Chondrocyte (in vitro differentiated cells): ENCODE measurements around the gene SF3A2. TPM values are rescaled to one million over a fixed set of nuclear protein-coding genes. Genes with fewer than 3 reads are reported as not detected.

Source experiments
- DNase-seq: peaks from one replicate; pipeline ENCODE4 v3.0.0; 2021; ENCODE audit warnings: mixed read lengths, low spot score
- H3K27ac Mint-ChIP-seq: one replicate; pipeline ENCODE4 v1.8.0; 2021; ENCODE audit warnings: mild to moderate bottlenecking, moderate library complexity, mixed read lengths; ENCODE audit not compliant: unreplicated experiment
- H3K27me3 Mint-ChIP-seq: 2 replicates; pipeline ENCODE4 v1.8.0; 2021; ENCODE audit warnings: low read depth, mixed read lengths
- H3K36me3 Mint-ChIP-seq: 2 replicates; pipeline ENCODE4 v1.8.0; 2021; ENCODE audit warnings: low read depth, mixed read lengths
- H3K4me1 Mint-ChIP-seq: 2 replicates; pipeline ENCODE4 v1.8.0; 2021; ENCODE audit warnings: low read depth, mild to moderate bottlenecking, mixed read lengths
- H3K4me3 Mint-ChIP-seq: one replicate; pipeline ENCODE4 v1.8.0; 2021; ENCODE audit warnings: mild to moderate bottlenecking, moderate library complexity, mixed read lengths; ENCODE audit not compliant: unreplicated experiment
- H3K9me3 Mint-ChIP-seq: 2 replicates; pipeline ENCODE4 v1.8.0; 2021; ENCODE audit warnings: low read depth, mixed read lengths
- CTCF ChIP-seq: fragments of 200-600 bp; sonication (generic); IDR thresholded peaks from 2 replicates; pipeline ENCODE4 v1.5.0; 2021; ENCODE audit warnings: antibody characterized with exemption, mild to moderate bottlenecking, moderate library complexity
- long read RNA-seq: library from polyadenylated mRNA; stranded (forward); transcript quantifications from one replicate; pipeline ENCODE4 v2.0.0, GENCODE V29; 2021
- total RNA-seq: library from RNA; stranded (reverse); gene quantifications from 3 replicates; pipeline ENCODE4 v1.2.1, GENCODE V29; 2021

The SF3A2 gene
- total RNA-seq = 71.2 to 81.5 TPM (median 74.9 TPM) in 3 replicates
- long read RNA-seq, transcript SF3A2-201 (9 exons, 1,963 nt) = major isoform, 50 of 69 reads
- long read RNA-seq, partial matches to known transcripts = 5 of 69 reads
- long read RNA-seq, other reads (novel, unspliced or antisense) = 14 of 69 reads

DNA sequence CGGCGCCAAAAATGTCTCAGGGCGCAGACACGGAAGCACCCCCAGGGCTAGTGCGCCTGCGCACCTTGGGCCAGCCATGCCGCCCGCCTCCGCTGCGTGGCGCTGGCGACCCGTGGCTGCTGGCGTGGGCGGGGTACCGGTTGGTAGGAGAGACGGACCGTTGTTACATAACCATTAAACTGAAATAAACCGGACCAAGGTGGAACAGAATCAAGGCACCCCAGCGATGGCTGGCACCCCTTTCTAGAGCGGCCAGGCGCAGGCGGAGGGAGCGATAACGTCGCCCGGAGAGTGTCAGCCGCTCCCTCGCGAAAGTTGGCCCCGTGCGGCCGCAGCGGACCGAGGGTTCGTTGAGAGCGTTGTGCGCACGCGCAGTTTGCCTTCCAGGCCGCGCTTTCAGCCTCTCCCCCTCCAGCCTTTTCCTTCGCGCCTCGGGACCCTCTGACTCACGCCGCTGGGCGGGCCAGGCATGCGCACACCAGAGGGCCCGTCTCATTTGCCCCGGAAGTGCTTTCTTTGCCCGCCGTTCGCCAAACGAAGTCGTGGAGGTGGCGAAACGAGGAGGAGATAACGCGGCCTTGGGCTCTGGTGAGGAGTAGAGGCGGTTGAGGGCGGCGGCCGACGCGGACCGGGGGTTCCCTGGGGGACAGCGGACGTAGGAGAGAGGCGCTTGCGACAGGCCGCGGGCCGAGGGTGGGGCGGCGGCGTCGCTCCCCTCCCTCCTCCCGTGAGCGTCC lies at the start of gene SF3A2, which contains the start of gene PLEKHJ1:
Gene SF3A2, plus strand, starts transcription at position 511 of the 737 bp plus-strand sequence. CDS start 6,595 bp downstream, outside the sequence.
Gene PLEKHJ1, minus strand, starts transcription at position 16 of the 737 bp plus-strand sequence. CDS start 81 bp downstream, outside the sequence.
- Mint-ChIP-seq H3K36me3 (peaks cover 3% of the 10 kb centered on the region), H3K27ac (peak within 1 kb of the TSS; percentile 100), H3K9me3 (no peaks in the 10 kb centered on the region), H3K27me3 (no peaks in the 10 kb centered on the region), H3K4me1 (peaks cover 61% of the 10 kb centered on the region), H3K4me3 (peak within 1 kb of the TSS; percentile 96)
- no peak for DNase-seq
- peak; percentile 98 for TF ChIP-seq CTCF

GRCh38 chr19:2187159-2187558 lies 49.5 kb upstream of the SF3A2 start:
- no peak for DNase-seq
- Mint-ChIP-seq H3K9me3 (no peaks in the 10 kb centered on the region), H3K27me3 (no peaks in the 10 kb centered on the region), H3K36me3 (peaks cover 3% of the 10 kb centered on the region), H3K4me3 (no peak overlapping the region), H3K27ac (peak overlapping the region; percentile 51), H3K4me1 (peaks cover 64% of the 10 kb centered on the region)
- no peak for TF ChIP-seq CTCF

GRCh38 chr19:2188708-2189385 lies 47.8 kb upstream of the SF3A2 start:
- Mint-ChIP-seq H3K36me3 (peaks cover 6% of the 10 kb centered on the region), H3K4me1 (peaks cover 47% of the 10 kb centered on the region), H3K4me3 (no peak overlapping the region), H3K9me3 (no peaks in the 10 kb centered on the region), H3K27ac (no peak overlapping the region), H3K27me3 (no peaks in the 10 kb centered on the region)
- peak; percentile 82 for DNase-seq
- TF ChIP-seq CTCF = no peak

DNA sequence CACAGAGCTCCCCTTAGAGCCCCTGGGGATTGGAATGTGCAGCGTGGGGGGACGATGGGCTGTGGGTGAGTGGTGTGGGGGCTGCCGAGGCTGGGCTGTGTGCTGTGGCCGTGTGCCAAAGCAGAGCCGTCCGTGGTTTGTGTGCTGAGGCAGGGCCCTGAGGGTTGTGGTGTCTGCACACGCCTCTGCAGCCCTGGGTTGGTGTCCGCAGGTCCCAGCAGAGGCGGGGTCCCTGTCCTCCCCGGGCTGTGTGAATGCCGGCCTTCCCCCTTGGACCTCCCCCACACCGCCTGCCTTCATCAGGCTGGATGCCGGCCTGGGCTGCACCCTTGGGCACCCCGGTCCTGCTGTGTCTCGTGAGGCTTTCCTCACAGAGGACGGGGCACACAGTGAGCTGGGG lies 46.7 kb upstream of the SF3A2 start:
- H3K36me3 Mint-ChIP-seq = peaks cover 7% of the 10 kb centered on the region

More for the DNA sequence above, 46.7 kb upstream of the SF3A2 start:
- Mint-ChIP-seq H3K4me3 (no peak overlapping the region), H3K27me3 (no peaks in the 10 kb centered on the region), H3K9me3 (no peaks in the 10 kb centered on the region), H3K4me1 (peaks cover 37% of the 10 kb centered on the region), H3K27ac (no peak overlapping the region)
- TF ChIP-seq CTCF = no peak
- DNase-seq = peak; percentile 81
